ENCODE results near the gene SP7.

- no peak for TF ChIP-seq MYC (IDR thresholded peaks at IDR 0.05; ENCODE audit: low read depth, low read length)
- no peak for TF ChIP-seq MYC (CRISPR knock-in tag; IDR thresholded peaks at IDR 0.05; ENCODE audit: borderline replicate concordance, low read depth)
- TF ChIP-seq, protein P1, sequence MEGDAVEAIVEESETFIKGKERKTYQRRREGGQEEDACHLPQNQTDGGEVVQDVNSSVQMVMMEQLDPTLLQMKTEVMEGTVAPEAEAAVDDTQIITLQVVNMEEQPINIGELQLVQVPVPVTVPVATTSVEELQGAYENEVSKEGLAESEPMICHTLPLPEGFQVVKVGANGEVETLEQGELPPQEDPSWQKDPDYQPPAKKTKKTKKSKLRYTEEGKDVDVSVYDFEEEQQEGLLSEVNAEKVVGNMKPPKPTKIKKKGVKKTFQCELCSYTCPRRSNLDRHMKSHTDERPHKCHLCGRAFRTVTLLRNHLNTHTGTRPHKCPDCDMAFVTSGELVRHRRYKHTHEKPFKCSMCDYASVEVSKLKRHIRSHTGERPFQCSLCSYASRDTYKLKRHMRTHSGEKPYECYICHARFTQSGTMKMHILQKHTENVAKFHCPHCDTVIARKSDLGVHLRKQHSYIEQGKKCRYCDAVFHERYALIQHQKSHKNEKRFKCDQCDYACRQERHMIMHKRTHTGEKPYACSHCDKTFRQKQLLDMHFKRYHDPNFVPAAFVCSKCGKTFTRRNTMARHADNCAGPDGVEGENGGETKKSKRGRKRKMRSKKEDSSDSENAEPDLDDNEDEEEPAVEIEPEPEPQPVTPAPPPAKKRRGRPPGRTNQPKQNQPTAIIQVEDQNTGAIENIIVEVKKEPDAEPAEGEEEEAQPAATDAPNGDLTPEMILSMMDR (IDR thresholded peaks at IDR 0.05 in 2 of 3, conservative IDR thresholded peaks at IDR 0.05 in 1 of 3; ENCODE audit: insufficient read depth in 2 of 3, low read depth in 1 of 3, low read length in 3 of 3), result no peak
- no peak for TF ChIP-seq HNRNPH1 (optimal IDR thresholded peaks at IDR 0.05; ENCODE audit: low read depth, low read length)
- no peak for TF ChIP-seq EZH2 (IDR thresholded peaks at IDR 0.05; ENCODE audit: borderline replicate concordance, low read depth, low read length)
- no peak for TF ChIP-seq ZNF184 (CRISPR knock-in tag; IDR thresholded peaks at IDR 0.05)
- TF ChIP-seq EP300 (IDR thresholded peaks at IDR 0.05; ENCODE audit: low read length), result no peak
- no peak for TF ChIP-seq PRDM10 (IDR thresholded peaks at IDR 0.05; ENCODE audit: partially characterized antibody)
- TF ChIP-seq, protein P2, sequence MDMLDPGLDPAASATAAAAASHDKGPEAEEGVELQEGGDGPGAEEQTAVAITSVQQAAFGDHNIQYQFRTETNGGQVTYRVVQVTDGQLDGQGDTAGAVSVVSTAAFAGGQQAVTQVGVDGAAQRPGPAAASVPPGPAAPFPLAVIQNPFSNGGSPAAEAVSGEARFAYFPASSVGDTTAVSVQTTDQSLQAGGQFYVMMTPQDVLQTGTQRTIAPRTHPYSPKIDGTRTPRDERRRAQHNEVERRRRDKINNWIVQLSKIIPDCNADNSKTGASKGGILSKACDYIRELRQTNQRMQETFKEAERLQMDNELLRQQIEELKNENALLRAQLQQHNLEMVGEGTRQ (CRISPR knock-in tag; IDR thresholded peaks at IDR 0.05), result no peak
These were observed 17.1 kb upstream of the SP7 start for GRCh38 chr12:53353257-53353655.

Measured in K562 (cell line).